ENCODE measurements around the gene LNPEP. TPM values are rescaled to one million over a fixed set of nuclear protein-coding genes. Genes with fewer than 3 reads are reported as not detected.
A peak's percentile ranks its signal among the peaks of the same experiment; 100 is the strongest.
"Not testable (repeated sequence)": the region's sequence is repeated elsewhere in the genome, so short reads cannot be mapped to it uniquely, and the experiment has no call there.

The LNPEP gene
- polyA plus RNA-seq, 3 donors: 21.1 to 30.7 (median 24.2) TPM

DNA sequence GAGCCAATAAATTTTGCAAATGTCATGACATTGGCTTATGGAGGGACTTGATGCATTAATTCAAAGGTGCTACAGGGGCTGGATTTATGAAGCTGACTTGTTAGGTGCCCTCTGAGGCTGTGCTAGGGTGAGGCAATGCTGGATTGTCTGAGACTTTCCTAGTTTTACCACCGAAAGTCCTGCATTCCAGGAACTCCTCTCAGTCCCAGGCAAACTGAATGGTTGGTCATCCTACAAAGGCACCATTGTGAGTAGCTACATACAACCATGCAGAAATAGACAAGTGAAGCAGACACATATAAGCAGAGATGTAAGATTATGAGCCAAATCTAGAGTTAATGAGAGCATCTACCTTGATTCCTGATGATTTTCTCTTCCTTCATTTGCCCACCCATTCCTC is 111.2 kb downstream of the LNPEP start:
- DNase-seq: no peak

DNA sequence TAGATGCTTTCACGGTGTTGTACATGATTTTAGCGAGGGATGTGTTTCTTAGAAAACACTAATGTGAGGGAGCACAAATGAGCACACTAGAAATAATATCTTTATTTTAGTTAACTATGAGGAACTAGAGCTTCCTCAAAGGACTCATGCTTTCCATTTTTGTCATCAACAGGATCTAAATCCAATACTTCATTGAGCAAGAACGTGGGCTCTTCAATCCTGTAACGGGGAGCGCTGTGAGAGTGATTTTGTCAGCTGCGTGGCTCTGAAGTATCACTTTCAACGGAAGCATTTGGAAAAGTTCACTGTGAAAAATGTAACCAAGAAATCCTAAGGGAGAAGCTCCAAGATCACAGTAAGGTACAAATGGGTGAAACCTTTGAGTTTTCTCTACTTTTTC is 113.3 kb downstream of the LNPEP start:
- DNase-seq: no peak

DNA sequence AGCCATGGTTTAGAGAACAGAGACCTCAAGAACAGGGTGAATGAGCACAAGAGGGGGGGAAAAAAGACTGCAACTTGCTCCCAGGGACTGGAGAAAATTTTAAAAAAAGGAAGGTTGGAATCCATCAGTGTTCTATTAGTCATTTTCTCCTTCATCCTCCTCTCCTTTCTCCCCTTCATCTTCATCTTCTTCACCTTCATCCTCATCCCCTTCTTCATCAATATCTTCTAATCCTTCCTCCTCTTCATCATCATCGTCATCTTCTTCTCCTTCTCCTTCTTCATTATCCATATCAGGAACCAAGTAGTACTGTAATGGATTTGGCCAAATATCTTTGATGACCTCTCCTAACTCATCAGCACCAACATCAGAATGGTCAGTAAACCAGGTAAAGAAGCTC is 120.4 kb downstream of the LNPEP start:
- no peak for DNase-seq

DNA sequence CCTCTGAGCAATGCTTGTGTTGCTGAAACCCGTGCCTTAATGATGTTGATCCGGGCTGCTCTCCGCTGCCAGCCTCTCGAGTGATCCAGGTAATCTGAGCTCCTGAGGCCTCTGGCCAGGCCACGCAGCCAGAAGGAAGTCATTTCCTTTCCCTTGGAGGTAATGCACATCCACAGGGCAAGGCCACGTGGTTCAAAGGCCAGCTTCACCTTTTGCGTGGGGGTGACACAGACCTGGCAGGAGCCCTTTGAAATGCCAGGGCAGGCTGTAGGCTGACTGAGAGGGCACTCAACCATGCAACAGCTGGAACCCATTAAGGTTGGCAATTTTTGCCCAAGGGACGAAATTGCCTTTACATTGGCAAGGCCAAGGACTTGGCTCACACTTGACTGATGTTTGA is 126.2 kb downstream of the LNPEP start:
- DNase-seq: peak; percentile 64

DNA sequence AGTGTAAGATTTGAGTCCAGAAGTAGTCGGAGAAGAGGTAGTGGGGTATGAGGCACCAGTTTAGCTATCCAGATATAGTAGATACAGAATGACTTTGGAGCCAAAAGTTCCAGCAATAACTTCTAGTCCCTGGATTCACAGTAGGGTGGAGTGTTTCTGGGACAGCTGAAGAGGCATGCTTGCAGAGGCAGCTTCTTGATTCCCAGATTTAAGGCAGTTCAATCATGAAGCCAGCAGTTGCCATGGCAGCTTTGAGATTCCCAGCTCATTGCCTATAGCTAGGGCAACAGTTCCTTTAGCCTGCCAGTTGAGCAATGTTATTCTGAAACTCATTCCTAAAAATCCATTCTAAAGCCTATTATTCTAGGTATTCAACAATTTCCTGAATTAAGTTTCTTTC is 127.4 kb downstream of the LNPEP start:
- no peak for DNase-seq

DNA sequence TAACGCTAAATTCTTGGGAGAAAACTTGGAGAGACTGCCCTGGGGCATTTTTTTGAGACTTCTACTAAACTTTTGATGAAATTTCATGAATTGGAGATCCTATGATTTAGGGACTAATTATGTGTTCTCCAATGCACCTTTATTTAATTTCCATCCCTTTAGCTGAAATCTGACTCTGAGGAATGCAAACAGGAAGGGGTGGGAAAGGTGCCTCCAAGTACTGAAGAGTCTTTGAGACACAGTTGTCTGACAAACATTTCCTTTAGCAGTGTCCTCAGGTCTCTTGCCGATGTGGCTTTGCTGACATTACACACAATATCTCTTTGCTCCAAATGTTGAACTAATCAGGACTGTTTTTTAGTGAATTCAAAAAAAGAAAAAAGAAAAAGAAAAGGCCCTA is 129.6 kb downstream of the LNPEP start:
- DNase-seq: no peak

DNA sequence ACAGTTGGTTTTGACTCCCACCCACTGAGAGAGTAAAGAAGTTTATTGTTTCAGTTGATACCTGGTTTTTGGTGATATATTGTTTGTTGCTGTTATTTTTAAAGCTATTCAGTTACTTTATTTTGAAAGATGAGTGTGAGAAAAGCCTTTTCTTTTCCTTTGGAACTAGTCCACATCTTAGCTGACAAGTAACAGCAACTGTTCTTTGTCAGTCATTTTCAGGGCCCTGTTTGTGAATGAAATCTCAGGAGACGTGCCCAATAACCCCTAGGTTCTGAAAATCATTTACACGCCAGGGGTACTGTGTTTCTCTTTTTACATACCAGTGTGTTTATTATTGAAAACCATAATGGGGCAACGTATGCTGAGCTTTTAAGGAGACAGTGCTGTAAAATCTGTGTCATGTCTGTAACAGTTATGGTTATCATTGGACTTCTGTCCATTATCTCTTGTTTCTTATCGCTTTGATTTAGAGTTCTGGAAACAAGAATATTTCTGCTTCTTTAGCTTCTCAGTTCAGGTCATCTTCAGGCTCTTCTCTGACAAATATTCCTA is 131.5 kb downstream of the LNPEP start:
- DNase-seq: no peak

DNA sequence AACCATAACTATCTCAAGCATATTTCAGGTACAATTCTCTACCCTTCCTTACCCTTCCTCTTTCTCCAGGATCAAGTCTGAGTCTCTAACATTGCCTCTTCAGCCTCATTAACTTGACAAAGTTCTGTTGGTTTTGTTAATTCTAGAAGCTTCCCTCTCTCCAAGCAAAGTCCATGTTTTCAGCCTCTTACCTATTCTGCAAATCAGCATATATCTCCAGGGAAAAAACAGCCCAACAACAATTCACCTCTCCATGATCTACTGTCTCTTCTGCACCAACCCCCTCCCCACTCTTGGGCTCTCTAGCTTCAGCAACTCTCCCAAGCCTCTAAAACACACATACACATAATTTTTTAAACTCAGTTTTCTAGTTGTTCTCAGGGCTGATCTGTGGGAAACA is 134.4 kb downstream of the LNPEP start:
- DNase-seq: no peak

DNA sequence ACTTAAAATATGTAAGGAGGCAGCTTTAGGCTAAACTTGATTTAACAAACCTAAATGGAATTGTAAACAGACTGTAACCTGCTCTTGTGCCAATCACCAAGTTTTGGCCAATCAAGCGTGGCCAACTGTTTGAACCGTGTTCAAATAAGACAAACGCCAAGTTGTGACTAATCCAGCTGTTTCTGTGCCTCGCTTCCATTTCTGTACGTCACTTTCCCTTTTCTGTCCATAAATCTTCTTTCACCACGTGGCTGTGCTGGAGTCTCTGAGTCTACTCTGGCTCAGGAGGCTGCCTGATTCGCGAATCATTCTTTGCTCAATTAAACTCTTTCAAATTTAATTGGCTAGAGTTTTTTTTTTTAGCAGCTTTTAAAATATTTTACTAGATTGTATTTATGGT is 135.2 kb downstream of the LNPEP start:
- peak; percentile 26 for DNase-seq

DNA sequence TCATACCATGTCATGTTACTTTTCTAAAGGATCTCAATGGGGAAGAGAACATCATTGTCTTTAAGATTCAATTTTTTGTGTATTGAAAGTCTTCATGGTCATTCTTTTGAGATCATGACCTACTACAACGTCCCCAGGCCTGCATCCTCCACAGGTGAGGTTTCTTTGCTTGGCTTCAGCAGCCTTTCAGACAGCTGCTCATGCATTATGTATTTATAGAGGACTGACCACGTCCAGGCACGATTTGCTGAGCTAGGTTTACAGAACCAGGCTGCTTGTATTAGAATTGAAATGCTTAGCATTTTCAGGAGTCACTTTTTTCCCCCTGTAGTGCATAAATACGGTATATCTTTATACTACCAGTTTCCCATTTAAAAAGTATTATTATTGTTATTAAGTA is 136.1 kb downstream of the LNPEP start:
- no peak for DNase-seq

DNA sequence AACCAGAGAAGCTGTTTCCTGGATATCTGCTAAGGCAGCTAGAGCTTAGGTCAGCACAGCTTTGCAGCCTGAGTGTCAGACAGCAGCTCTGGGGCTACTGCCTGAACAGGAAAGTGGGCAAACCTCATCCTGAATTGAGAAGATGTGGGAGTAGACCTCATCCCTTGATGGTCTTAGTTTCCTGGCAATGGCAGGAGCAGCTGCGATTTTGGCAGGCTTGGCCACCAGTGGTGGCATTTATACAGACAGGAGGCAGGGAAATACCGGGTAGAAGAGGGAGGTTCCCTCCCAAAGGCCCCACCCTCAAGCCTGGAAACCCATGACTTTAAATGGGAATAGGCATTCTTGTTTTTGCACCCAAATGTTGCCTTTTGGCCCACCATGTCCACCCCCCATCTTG is 136.8 kb downstream of the LNPEP start:
- no peak for DNase-seq

DNA sequence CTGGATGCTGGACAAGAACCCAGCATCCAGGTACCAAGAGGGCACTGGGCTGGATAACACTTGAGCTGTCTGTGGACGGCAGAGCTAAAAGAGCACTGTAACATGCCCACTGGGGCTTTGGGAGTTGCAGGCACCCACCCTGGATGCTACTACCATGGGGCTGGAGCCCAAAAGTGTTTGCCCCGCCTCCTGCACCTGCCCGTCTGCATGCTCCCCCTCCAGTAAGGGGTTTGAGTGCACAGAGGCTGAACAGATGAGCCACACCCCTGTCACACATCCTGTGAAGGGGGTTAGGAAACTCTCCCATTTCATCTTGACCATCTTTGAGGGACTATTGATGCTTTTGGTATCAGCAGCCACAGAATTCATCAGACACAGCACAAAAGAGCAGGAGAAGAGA is 137.5 kb downstream of the LNPEP start:
- no peak for DNase-seq

DNA sequence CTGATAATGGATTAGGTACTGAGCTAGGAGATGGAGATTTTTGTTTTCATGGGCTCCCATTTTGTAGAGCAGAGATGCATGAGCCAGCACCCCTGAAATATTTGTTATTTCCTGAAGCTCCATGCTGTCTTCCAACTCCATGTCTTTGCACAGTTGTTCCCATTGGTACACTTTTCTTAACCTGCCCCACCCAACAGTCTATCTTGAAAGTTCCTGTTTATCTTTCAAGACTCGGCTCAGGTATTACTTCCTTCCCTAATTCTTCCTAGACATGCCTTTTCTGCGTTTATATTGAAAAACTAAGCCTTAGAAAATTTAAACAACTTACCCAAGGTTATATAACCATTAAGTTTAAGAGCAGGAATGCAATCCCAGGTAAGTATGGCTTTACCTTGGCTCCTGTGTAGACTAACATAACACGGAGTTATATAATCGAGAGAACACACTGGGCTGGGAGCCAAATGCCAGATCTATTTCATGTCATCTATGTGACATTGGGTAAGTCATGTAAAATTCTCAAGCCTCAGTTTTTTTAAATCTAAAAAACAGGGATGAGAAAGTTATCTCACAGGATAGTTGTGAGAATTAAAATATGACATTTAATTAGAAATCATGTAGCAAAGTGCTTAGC is 139.1 kb downstream of the LNPEP start:
- no peak for DNase-seq

DNA sequence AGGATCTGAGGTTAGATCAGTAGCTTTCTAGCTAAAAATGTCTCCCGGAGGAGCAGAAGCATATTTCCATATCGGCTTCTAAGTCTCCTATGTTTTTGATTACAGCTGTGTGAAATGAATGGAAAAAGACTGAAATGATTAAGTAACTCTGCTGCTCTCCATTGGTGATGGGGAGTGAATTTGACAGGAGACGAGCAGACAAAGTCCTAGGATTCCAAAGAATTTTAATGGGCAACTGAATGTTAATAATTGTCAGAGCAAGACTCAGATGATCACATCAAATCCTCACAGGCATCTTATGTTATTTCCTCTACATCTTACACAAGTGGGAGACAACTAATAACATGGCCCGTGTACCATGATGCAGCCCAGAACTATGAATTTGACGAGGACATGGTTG is 139.8 kb downstream of the LNPEP start:
- DNase-seq: no peak

DNA sequence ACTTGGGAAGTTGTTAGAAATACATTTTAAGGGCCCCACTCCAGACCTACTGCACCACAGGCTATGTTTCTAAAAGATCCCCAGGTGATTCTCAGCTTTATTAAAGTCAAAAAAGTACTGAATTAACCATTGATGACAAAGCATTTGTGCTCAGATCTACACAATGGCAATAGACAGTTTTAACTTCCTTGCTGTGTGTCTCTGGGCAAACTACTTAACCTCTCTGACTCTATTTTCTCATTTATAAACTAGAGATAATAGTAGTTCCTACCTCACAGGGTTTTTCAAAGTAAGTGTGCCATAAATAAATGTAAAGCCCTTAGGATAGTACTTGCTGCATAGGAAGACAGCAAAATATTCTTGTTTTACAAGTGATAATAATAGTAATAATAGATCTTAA is 140.2 kb downstream of the LNPEP start:
- no peak for DNase-seq

DNA sequence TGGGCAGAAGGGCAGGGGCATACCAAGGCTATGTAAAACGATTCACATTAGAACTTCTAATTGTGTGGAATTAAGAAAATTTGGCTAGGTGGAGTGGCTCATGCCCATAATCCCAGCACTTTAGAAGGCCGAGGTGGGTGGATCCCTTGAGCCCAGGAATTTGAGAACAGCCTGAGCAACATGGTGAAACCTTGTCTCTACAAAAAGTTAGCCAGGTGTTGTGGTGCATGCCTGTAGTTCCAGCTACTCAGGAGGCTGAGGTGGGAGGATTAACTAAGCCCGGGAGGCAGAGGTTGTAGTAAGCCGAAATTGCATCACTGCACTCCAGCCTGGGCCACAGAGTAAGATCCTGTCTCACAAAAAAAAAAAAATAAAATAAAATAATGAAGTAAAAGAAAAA is 141.4 kb downstream of the LNPEP start:
- no peak for DNase-seq

DNA sequence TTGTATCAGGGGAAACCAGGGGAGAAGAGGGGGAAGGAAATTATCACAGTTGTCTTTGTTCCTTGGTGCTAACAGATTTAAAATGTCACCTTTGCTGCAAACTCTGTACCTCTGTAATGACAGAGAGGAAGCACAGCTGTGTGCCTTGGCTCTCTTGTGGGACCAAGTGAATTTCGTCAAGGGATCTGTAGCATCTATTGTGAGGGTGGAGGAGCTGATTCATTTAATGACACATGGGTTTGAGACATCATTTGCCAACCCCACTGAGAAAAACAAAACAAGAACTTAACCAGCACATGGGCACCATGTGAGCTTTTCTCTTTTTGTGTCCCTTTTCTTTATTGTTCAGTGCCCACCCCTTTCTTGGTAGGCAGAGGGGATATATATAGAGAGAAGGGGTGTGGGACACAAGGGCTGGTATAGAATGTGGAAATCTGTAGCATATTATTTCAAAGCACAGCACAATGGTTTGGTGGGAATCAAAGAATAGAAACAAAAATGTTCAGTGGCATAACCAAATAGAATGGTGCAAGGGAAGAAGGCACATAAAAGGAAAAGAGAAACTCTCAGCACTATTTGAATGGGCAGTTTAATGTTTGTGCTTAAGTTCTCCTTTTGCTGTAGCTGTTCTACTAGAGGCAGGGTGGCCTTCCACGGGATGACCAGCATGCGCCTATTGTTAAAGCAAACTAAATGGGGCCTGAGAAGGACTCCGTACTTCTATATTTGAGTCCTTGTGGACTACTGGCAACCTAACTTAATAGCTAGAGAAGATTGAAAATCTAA is 143.3 kb downstream of the LNPEP start:
- no peak for DNase-seq

DNA sequence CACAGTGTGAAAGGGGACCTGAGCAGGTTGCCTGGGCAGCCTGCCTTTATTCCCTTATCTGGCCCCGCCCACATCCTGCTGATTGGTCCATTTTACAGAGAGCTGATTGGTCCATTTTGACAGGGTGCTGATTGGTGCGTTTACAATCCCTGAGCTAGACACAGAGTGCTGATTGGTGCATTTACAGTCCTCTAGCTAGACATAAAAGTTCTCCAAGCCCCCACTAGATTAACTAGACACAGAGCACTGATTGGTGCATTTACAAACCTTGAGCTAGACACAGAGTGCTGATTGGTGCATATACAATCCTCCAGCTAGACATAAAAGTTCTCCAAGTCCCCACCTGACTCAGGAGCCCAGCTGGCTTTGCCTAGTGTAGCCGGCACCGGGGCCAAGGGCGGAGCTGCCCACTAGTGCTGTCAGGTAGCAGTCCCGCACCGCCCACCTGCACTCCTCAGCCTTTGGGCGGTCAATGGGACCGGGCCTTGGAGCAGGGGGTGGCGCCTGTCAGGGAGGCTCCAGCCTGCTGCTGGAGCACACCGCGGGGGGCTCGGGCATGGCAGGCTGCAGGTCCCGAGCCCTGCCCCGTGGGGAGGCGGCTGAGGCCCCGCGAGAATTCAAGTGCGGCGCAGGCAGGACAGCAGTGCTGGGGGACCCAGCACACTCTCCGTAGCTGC is 149.0 kb downstream of the LNPEP start:
- not testable (repeated sequence) for DNase-seq

DNA sequence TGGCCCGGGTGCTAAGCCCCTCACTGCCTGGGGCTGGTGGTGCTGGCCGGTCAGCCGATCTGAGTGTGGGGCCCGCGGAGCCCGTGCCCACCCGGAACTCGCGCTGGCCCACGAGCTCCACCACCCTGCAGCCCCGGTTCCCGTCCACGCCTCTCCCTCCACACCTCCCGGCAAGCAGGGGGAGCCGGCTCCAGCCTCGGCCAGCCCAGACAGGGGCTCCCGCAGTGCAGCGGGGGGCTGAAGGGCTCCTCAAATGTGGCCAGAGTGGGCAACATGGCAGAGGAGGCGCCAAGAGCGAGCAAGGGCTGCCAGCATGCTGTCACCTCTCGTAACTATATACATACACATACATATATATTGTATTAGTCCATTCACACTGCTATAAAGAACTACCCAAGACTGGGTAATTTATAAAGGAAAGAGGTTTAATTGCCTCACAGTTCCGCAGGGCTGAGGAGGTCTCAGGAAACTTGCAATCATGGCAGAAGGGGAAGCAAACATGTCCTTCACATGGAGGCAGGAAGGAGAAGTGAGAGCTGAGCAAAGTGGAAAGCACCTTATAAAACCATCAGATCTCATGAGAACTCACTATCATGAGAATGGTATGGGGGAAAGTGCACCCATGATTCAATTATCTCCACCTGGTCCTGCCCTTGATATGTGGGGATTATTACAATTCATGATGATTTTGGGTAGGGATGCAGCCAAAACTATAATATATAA is 149.7 kb downstream of the LNPEP start:
- no peak for DNase-seq
